GF-D8 (cell line): ENCODE results near the gene PMFBP1.

Experiments
- DNase-seq: peaks from one replicate; lab custom pipeline; 2025; lab: John Stamatoyannopoulos, UW

Gene PMFBP1

GRCh38 chr16:72188541-72188940 lies 16.6 kb upstream of the PMFBP1 start:
- DNase-seq, result no peak

GRCh38 chr16:72187551-72187950 lies 15.6 kb upstream of the PMFBP1 start:
- no peak for DNase-seq

GRCh38 chr16:72182976-72183375 lies 11.0 kb upstream of the PMFBP1 start:
- no peak for DNase-seq

GRCh38 chr16:72179204-72179970 lies 7.4 kb upstream of the PMFBP1 start:
- DNase-seq, result no peak

GRCh38 chr16:72174726-72175125 lies 2.8 kb upstream of the PMFBP1 start:
- DNase-seq, result no peak

GRCh38 chr16:72173997-72174396 lies 2.0 kb upstream of the PMFBP1 start:
- no peak for DNase-seq

- no peak for DNase-seq
Observed at GRCh38 chr16:72171236-72171635, 719 bp downstream of the PMFBP1 start.

- no peak for DNase-seq
Observed at GRCh38 chr16:72169708-72170107, 2.2 kb downstream of the PMFBP1 start.

GRCh38 chr16:72168365-72168764 lies 3.6 kb downstream of the PMFBP1 start:
- no peak for DNase-seq

- no peak for DNase-seq
Observed at GRCh38 chr16:72166954-72167561, 4.9 kb downstream of the PMFBP1 start.

- no peak for DNase-seq
Observed at GRCh38 chr16:72166151-72166550, 5.8 kb downstream of the PMFBP1 start.

- DNase-seq, result no peak
Observed at GRCh38 chr16:72164691-72165090, 7.3 kb downstream of the PMFBP1 start.

GRCh38 chr16:72162105-72162692 lies 9.8 kb downstream of the PMFBP1 start:
- no peak for DNase-seq

- no peak for DNase-seq
Observed at GRCh38 chr16:72159801-72160200, 12.2 kb downstream of the PMFBP1 start.

- DNase-seq, result no peak
Observed at GRCh38 chr16:72159386-72159785, 12.6 kb downstream of the PMFBP1 start.

- DNase-seq, result no peak
Observed at GRCh38 chr16:72149676-72150464, 22.1 kb downstream of the PMFBP1 start.

GRCh38 chr16:72142476-72142875 lies 29.5 kb downstream of the PMFBP1 start:
- DNase-seq, result no peak

GRCh38 chr16:72139908-72140307 lies 32.0 kb downstream of the PMFBP1 start:
- no peak for DNase-seq

- DNase-seq, result no peak
Observed at GRCh38 chr16:72138064-72138572, 33.8 kb downstream of the PMFBP1 start.

GRCh38 chr16:72137380-72138063 lies 34.4 kb downstream of the PMFBP1 start:
- no peak for DNase-seq

- DNase-seq, result no peak
Observed at GRCh38 chr16:72134507-72134906, 37.4 kb downstream of the PMFBP1 start.

GRCh38 chr16:72132726-72133125 lies 39.2 kb downstream of the PMFBP1 start:
- no peak for DNase-seq
